Activated CD4-positive, alpha-beta T cell treated with anti-CD3 and anti-CD28 coated beads, Interleukin-2, amount 10 ng/mL, durations not matched to agents 7 days and 5 days (primary cell): ENCODE results near the gene ZBTB17. TPM values are rescaled to one million over a fixed set of nuclear protein-coding genes. Genes with fewer than 3 reads are reported as not detected.

ENCODE experiments used
- CTCF ChIA-PET: fragments of 350-600 bp; sonication (Branson Sonifier 250); formaldehyde crosslinking; loops from one replicate; lab custom pipeline; 2021; ENCODE audit warnings: antibody characterized with exemption; lab: Charles Lee
- POLR2A ChIA-PET: fragments of 350-600 bp; sonication (Branson Sonifier 250); formaldehyde crosslinking; loops from one replicate; lab custom pipeline; 2021; ENCODE audit warnings: antibody characterized with exemption; lab: Charles Lee
- DNase-seq: peaks from one replicate; pipeline ENCODE4 v3.0.0-alpha.2; 2020
- H3K27ac Mint-ChIP-seq: one replicate; pipeline ENCODE4 v1.8.0; 2021; ENCODE audit warnings: mild to moderate bottlenecking, moderate library complexity, mixed read lengths
- H3K27me3 Mint-ChIP-seq: one replicate; pipeline ENCODE4 v1.8.0; 2021; ENCODE audit warnings: mixed read lengths
- H3K36me3 Mint-ChIP-seq: one replicate; pipeline ENCODE4 v1.8.0; 2021; ENCODE audit warnings: low read depth, mixed read lengths
- H3K4me1 Mint-ChIP-seq: one replicate; pipeline ENCODE4 v1.8.0; 2021; ENCODE audit warnings: mixed read lengths
- H3K4me3 Mint-ChIP-seq: one replicate; pipeline ENCODE4 v1.8.0; 2021; ENCODE audit warnings: mild to moderate bottlenecking, moderate library complexity, mixed read lengths
- H3K9me3 Mint-ChIP-seq: one replicate; pipeline ENCODE4 v1.8.0; 2021; ENCODE audit warnings: mixed read lengths
- total RNA-seq, 2 experiments: library from RNA; stranded (reverse); gene quantifications; one replicate each; pipeline ENCODE4 v1.2.3, GENCODE V29; 2021

Gene ZBTB17
- total RNA-seq, 2 experiments from 2014 or later, result 34.8 to 38.8 TPM

GRCh38 chr1:15960808-15961207 is 15.1 kb downstream of the ZBTB17 start:
- H3K27ac Mint-ChIP-seq, result no peak overlapping the region
- POLR2A ChIA-PET, result no interaction called here
- H3K36me3 Mint-ChIP-seq, result peaks cover 18% of the 10 kb centered on the region
- H3K27me3 Mint-ChIP-seq, result no peaks in the 10 kb centered on the region
- peaks cover 61% of the 10 kb centered on the region for H3K4me1 Mint-ChIP-seq
- CTCF ChIA-PET, result interaction anchor here (0.8 to 1.2 kb wide), 2 partner anchors 19 to 41 kb away, joined by 3 read pairs; no protein-coding TSS in a partner anchor
- H3K9me3 Mint-ChIP-seq, result no peaks in the 10 kb centered on the region
- DNase-seq, result no peak
- no peak overlapping the region for H3K4me3 Mint-ChIP-seq

- POLR2A ChIA-PET, result interaction anchor here (1.2 kb wide), 1 partner anchor 16 kb away, joined by 3 read pairs; the partner anchor contains the start of gene ZBTB17
- Mint-ChIP-seq H3K27me3 (no peaks in the 10 kb centered on the region), H3K9me3 (no peaks in the 10 kb centered on the region), H3K4me1 (peaks cover 59% of the 10 kb centered on the region), H3K36me3 (peaks cover 9% of the 10 kb centered on the region), H3K4me3 (no peak overlapping the region), H3K27ac (no peak overlapping the region)
- DNase-seq, result no peak
- CTCF ChIA-PET, result interaction anchor here (0.6 to 0.7 kb wide), 2 partner anchors 157 to 403 kb away, joined by 3 read pairs; no protein-coding TSS in a partner anchor
Measured at GRCh38 chr1:15959827-15960446, 16.0 kb downstream of the ZBTB17 start.

DNA sequence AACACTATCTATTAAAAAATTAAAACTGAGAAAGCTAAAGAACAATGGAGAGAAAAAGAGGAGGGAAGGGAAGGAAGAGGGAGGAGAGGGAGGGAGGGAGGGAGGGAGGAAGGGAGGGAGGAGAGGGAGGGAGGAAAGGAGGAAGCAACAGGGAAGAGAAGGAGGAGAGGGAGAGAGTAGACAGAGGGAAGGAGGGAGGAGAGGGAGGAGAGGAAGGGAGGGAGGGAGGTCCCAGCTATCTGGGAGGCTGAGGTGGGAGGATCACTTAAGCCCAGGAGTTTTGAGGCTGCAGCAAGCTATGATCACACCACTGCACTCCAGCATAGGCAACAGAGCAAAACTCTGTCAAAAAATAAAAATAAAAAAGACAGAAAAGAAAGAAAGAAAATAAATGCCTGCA is 16.5 kb downstream of the ZBTB17 start:
- H3K4me1 Mint-ChIP-seq, result peaks cover 56% of the 10 kb centered on the region
- POLR2A ChIA-PET, result interaction anchor here (1.2 kb wide), 1 partner anchor 17 kb away, joined by 3 read pairs; the partner anchor contains the start of gene ZBTB17
- H3K9me3 Mint-ChIP-seq, result no peaks in the 10 kb centered on the region
- no peak overlapping the region for H3K4me3 Mint-ChIP-seq
- CTCF ChIA-PET, result interaction anchor here (0.6 to 0.7 kb wide), 2 partner anchors 157 to 404 kb away, joined by 3 read pairs; no protein-coding TSS in a partner anchor
- H3K36me3 Mint-ChIP-seq, result peaks cover 8% of the 10 kb centered on the region
- H3K27ac Mint-ChIP-seq, result no peak overlapping the region
- H3K27me3 Mint-ChIP-seq, result no peaks in the 10 kb centered on the region
- DNase-seq, result no peak

DNA sequence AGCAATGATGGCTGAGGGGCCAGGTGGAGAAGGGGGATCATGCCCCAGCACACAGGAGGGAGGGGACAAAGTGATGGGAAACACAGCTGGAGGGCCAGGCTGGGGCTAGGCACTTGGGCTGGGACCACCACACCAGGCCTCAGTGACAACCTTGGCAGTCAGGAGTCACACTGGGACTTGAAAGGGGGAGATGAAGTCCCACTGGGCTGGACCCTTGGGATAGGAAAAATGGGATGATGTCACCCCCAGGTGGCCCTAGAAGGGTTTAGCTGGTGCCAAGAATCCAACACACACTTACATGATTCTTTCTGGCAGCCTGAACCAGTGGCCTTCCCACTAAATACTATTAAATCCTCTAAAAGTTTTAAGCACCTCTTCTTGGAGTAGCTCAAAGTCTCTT is 17.1 kb downstream of the ZBTB17 start:
- DNase-seq, result no peak
- CTCF ChIA-PET, result no interaction called here
- H3K4me3 Mint-ChIP-seq, result no peak overlapping the region
- no peaks in the 10 kb centered on the region for H3K9me3 Mint-ChIP-seq
- H3K36me3 Mint-ChIP-seq, result peaks cover 10% of the 10 kb centered on the region
- H3K27ac Mint-ChIP-seq, result no peak overlapping the region
- H3K4me1 Mint-ChIP-seq, result peaks cover 56% of the 10 kb centered on the region
- no peaks in the 10 kb centered on the region for H3K27me3 Mint-ChIP-seq
- POLR2A ChIA-PET, result interaction anchor here (1.2 kb wide), 1 partner anchor 17 kb away, joined by 3 read pairs; the partner anchor contains the start of gene ZBTB17

GRCh38 chr1:15958111-15958510 is 17.8 kb downstream of the ZBTB17 start:
- Mint-ChIP-seq H3K4me3 (no peak overlapping the region), H3K36me3 (peaks cover 11% of the 10 kb centered on the region), H3K27ac (no peak overlapping the region), H3K4me1 (peaks cover 55% of the 10 kb centered on the region), H3K9me3 (no peaks in the 10 kb centered on the region), H3K27me3 (no peaks in the 10 kb centered on the region)
- POLR2A ChIA-PET, result no interaction called here
- DNase-seq, result no peak
- CTCF ChIA-PET, result interaction anchor here (0.8 kb wide), 1 partner anchor 9 kb away, joined by 3 read pairs; no protein-coding TSS in a partner anchor

DNA sequence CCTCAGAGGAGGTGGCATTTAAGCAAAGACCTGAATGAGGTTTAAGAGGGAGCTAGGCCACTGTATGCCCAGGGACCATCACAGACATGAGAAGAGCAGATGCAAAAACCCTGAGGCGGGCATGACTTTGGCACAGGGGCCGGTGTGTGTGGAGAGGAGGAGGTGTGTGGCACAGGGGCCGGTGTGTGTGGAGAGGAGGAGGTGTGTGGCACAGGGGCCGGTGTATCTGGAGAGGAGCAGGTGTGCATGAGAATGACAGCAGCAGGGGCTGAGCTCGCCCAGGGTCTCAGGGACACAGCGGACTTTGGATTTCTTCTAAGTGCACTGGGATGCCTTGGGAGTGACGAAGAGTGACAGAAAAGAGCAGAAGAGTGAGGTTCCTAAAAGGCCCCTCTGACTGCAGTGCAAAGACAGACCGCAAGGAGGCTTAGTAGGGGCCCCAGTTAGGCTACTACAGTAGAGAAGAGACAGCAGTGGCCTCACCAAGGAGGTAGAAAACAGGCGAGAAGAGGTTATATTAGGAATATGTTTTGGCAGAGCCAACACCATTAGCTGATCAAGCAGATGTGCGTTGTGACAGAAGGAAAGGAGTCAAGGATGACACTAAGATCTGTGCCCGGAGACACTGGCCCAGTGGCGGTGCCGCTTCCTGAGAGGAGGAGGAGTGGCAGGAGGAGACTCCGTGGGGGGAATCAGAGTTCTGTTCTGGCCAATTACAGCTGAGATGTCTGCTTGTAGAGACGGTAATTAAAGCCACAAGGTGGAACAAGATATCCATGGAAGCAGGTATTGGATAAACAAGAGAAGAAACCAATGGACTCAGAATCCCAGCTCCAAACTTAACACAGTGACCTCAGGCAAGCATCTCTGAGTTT is 18.4 kb downstream of the ZBTB17 start:
- ChIA-PET POLR2A (no interaction called here), CTCF (interaction anchor here (0.6 to 0.8 kb wide), 2 partner anchors 10 to 414 kb away, joined by 3 read pairs; no protein-coding TSS in a partner anchor)
- Mint-ChIP-seq H3K4me1 (peaks cover 58% of the 10 kb centered on the region), H3K27me3 (no peaks in the 10 kb centered on the region), H3K9me3 (no peaks in the 10 kb centered on the region), H3K36me3 (peaks cover 12% of the 10 kb centered on the region), H3K4me3 (no peak overlapping the region), H3K27ac (no peak overlapping the region)
- DNase-seq, result no peak

- Mint-ChIP-seq H3K4me3 (no peak overlapping the region), H3K36me3 (peaks cover 15% of the 10 kb centered on the region), H3K27ac (no peak overlapping the region), H3K4me1 (peaks cover 68% of the 10 kb centered on the region), H3K27me3 (no peaks in the 10 kb centered on the region), H3K9me3 (no peaks in the 10 kb centered on the region)
- ChIA-PET CTCF (interaction anchor here (0.9 kb wide), 1 partner anchor 118 kb away, joined by 4 read pairs; no protein-coding TSS in a partner anchor), POLR2A (interaction anchor here (0.8 kb wide), 1 partner anchor 10 kb away, joined by 4 read pairs; no protein-coding TSS in a partner anchor)
- DNase-seq, result no peak
Measured at GRCh38 chr1:15956150-15956549, 19.8 kb downstream of the ZBTB17 start.

DNA sequence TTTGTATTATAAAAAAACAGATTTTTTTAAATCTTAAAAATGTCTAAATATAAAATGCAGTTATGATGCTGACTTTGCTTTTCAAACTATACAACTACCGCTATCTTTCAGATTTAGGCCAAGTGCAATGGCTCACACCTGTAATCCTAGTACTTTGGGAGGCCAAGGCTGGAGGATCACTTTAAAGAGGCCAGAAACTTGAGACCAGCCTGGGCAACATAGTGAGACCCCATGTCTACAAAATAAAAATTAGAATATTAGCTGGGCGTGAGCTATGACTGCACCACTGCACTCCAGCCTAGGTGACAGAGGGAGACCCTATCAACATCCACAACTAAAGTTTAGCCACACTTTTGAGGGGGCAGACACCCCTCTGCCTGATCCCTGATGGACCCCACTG is 20.3 kb downstream of the ZBTB17 start:
- Mint-ChIP-seq H3K27me3 (no peaks in the 10 kb centered on the region), H3K4me1 (peaks cover 72% of the 10 kb centered on the region), H3K36me3 (peaks cover 15% of the 10 kb centered on the region), H3K9me3 (no peaks in the 10 kb centered on the region), H3K27ac (no peak overlapping the region), H3K4me3 (no peak overlapping the region)
- CTCF ChIA-PET, result interaction anchor here (0.9 kb wide), 1 partner anchor 117 kb away, joined by 4 read pairs; no protein-coding TSS in a partner anchor
- DNase-seq, result no peak
- POLR2A ChIA-PET, result no interaction called here

- no peak overlapping the region for H3K4me3 Mint-ChIP-seq
- H3K27ac Mint-ChIP-seq, result no peak overlapping the region
- DNase-seq, result no peak
- H3K27me3 Mint-ChIP-seq, result no peaks in the 10 kb centered on the region
- no peaks in the 10 kb centered on the region for H3K9me3 Mint-ChIP-seq
- CTCF ChIA-PET, result interaction anchor here (0.9 to 1.3 kb wide), 2 partner anchors 10 to 112 kb away, joined by 3 to 7 read pairs; no protein-coding TSS in a partner anchor
- H3K36me3 Mint-ChIP-seq, result peaks cover 15% of the 10 kb centered on the region
- POLR2A ChIA-PET, result no interaction called here
- H3K4me1 Mint-ChIP-seq, result peaks cover 77% of the 10 kb centered on the region
Measured at GRCh38 chr1:15954316-15954715, 21.6 kb downstream of the ZBTB17 start.

DNA sequence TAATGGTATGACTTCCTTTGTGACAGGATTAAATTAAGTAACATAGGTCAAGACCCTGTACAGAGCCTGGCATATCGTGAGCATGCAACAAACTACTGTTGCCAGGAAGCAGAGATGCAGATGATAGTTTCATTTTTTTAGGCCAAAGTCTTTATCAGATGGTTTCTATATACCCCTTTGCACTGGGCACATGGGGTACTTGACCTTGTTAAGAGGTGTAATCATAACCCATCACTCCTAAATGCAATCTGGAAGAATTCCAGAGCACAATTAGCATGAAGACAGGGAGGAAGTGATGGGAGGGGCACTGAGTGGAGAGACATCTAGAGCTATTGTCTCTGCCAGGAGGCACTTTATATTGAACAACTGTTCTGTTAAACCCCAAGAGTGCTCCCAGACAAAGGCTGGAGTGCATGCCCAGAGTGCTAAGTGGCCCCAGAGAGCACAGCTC is 22.1 kb downstream of the ZBTB17 start:
- no peak overlapping the region for H3K4me3 Mint-ChIP-seq
- ChIA-PET CTCF (interaction anchor here (0.9 to 1.3 kb wide), 2 partner anchors 10 to 113 kb away, joined by 3 to 7 read pairs; no protein-coding TSS in a partner anchor), POLR2A (no interaction called here)
- peaks cover 80% of the 10 kb centered on the region for H3K4me1 Mint-ChIP-seq
- DNase-seq, result no peak
- no peak overlapping the region for H3K27ac Mint-ChIP-seq
- no peaks in the 10 kb centered on the region for H3K27me3 Mint-ChIP-seq
- no peaks in the 10 kb centered on the region for H3K9me3 Mint-ChIP-seq
- H3K36me3 Mint-ChIP-seq, result peaks cover 15% of the 10 kb centered on the region

DNA sequence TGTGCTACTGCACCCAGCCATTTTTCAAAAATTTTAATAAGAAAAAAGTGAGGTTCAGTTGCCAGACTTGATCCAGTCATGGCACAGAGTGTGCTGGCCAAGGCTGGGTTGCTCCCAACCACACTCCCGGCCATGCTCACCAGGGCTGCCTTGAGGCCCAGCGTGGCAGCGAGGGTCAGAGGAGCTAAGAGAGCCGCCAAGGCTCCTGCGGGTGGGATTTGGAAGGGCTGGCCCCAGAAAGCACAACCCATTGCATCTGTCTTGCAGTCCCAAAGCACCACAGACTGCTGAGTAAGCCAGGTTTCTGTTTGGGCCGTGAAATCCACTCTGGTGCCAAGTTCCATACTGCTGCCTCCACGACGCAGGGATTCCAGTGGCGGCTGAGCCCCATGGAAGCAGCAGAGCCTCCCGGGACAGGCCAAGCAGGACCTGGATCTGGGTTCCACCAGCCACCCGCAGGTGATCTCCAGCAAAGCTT is 22.6 kb downstream of the ZBTB17 start:
- ChIA-PET POLR2A (no interaction called here), CTCF (interaction anchor here (0.9 to 1.3 kb wide), 2 partner anchors 11 to 113 kb away, joined by 3 to 7 read pairs; no protein-coding TSS in a partner anchor)
- DNase-seq, result no peak
- Mint-ChIP-seq H3K27ac (no peak overlapping the region), H3K27me3 (no peaks in the 10 kb centered on the region), H3K4me3 (no peak overlapping the region), H3K9me3 (no peaks in the 10 kb centered on the region), H3K4me1 (peaks cover 81% of the 10 kb centered on the region), H3K36me3 (peaks cover 15% of the 10 kb centered on the region)
